T-helper 2 cell treated with Interferon-gamma antibody and Interleukin-4, amounts not matched to agents 100 ng/mL and 5 ng/mL, for 36 hours (primary cell): ENCODE results near the gene CCND2. TPM values are rescaled to one million over a fixed set of nuclear protein-coding genes. Genes with fewer than 3 reads are reported as not detected.

Experiments used
- intact Hi-C: fragments of 100-400 bp; cut with micrococcal nuclease; formaldehyde crosslinking; loops from one replicate; pipeline ENCODE4 v1.15.1; 2023
- total RNA-seq: library from RNA; stranded (reverse); gene quantifications from 2 replicates; pipeline ENCODE4 v1.2.3, GENCODE V29; 2022

Gene CCND2
- total RNA-seq, 1 donor from 2014 or later, result 787 TPM

- intact Hi-C loops, result no loop called here
Observed at GRCh38 chr12:4256043-4256826, 17.3 kb upstream of the CCND2 start.

GRCh38 chr12:4257442-4257841, 16.1 kb upstream of the CCND2 start:
- intact Hi-C loops, result no loop called here

GRCh38 chr12:4259099-4259498, 14.5 kb upstream of the CCND2 start:
- intact Hi-C loops, result no loop called here

- intact Hi-C loops, result no loop called here
Observed at GRCh38 chr12:4261655-4262054, 11.9 kb upstream of the CCND2 start.

- intact Hi-C loops, result no loop called here
Observed at GRCh38 chr12:4265280-4265679, 8.3 kb upstream of the CCND2 start.

GRCh38 chr12:4266990-4267389, 6.6 kb upstream of the CCND2 start:
- intact Hi-C loops, result no loop called here

GRCh38 chr12:4267704-4268328, 5.7 kb upstream of the CCND2 start:
- intact Hi-C loops, result no loop called here

GRCh38 chr12:4268329-4269181, 5.0 kb upstream of the CCND2 start:
- intact Hi-C loops, result loop anchor here (1.0 kb wide), 2 partner anchors 125 to 270 kb away; partner anchors contain the start of gene RAD51AP1

- intact Hi-C loops, result loop anchor here (1.0 kb wide), 2 partner anchors 126 to 269 kb away; partner anchors contain the start of gene RAD51AP1
Observed at GRCh38 chr12:4269279-4269991, 4.1 kb upstream of the CCND2 start.

GRCh38 chr12:4270016-4270830, 3.3 kb upstream of the CCND2 start:
- intact Hi-C loops, result no loop called here

GRCh38 chr12:4270831-4271716, 2.5 kb upstream of the CCND2 start:
- intact Hi-C loops, result no loop called here

- intact Hi-C loops, result loop anchor here (1.0 to 2.0 kb wide), 6 partner anchors 49 to 399 kb away; partner anchors contain the start of genes PARP11 and TIGAR
Observed at GRCh38 chr12:4271717-4272423, 1.7 kb upstream of the CCND2 start.

GRCh38 chr12:4272424-4273272, 914 bp upstream of the CCND2 start:
- intact Hi-C loops, result loop anchor here (1.0 to 2.0 kb wide), 7 partner anchors 49 to 399 kb away; partner anchors contain the start of genes PARP11 and TIGAR

GRCh38 chr12:4273273-4273651, 300 bp upstream of the CCND2 start:
- intact Hi-C loops, result loop anchor here (1.0 to 2.0 kb wide), 3 partner anchors 130 to 376 kb away; no protein-coding TSS in a partner anchor

GRCh38 chr12:4274396-4275015, 944 bp downstream of the CCND2 start:
- intact Hi-C loops, result no loop called here

GRCh38 chr12:4275016-4275869, 1.7 kb downstream of the CCND2 start:
- intact Hi-C loops, result no loop called here
